Measurements from ENCODE around the gene SUPT20H. TPM values are rescaled to one million over a fixed set of nuclear protein-coding genes. Genes with fewer than 3 reads are reported as not detected.
"Not testable (repeated sequence)": the region's sequence is repeated elsewhere in the genome, so short reads cannot be mapped to it uniquely, and the experiment has no call there.

The SUPT20H gene
- total RNA-seq, 1 donor from 2014 or later, result 59.2 TPM

- DNase-seq (ENCODE audit: low read depth), result peak; percentile 45
Observed at GRCh38 chr13:37070145-37070695, 10.7 kb upstream of the SUPT20H start.

GRCh38 chr13:37069597-37070103 lies 10.2 kb upstream of the SUPT20H start:
- no peak for DNase-seq (ENCODE audit: low read depth)

- no peak for DNase-seq (ENCODE audit: low read depth)
Observed at GRCh38 chr13:37068962-37069361, 9.5 kb upstream of the SUPT20H start.

GRCh38 chr13:37067874-37068273 lies 8.4 kb upstream of the SUPT20H start:
- no peak for DNase-seq (ENCODE audit: low read depth)

GRCh38 chr13:37065890-37066526 lies 6.5 kb upstream of the SUPT20H start:
- no peak for DNase-seq (ENCODE audit: low read depth)

- DNase-seq (ENCODE audit: low read depth), result no peak
Observed at GRCh38 chr13:37059848-37060192, 332 bp upstream of the SUPT20H start.

GRCh38 chr13:37056228-37056627 lies 3.3 kb downstream of the SUPT20H start:
- DNase-seq (ENCODE audit: low read depth), result not testable (repeated sequence)

GRCh38 chr13:37053111-37053510 lies 6.4 kb downstream of the SUPT20H start:
- not testable (repeated sequence) for DNase-seq (ENCODE audit: low read depth)

- DNase-seq (ENCODE audit: low read depth), result no peak
Observed at GRCh38 chr13:37049810-37050209, 9.7 kb downstream of the SUPT20H start.

GRCh38 chr13:37047846-37048245 lies 11.6 kb downstream of the SUPT20H start:
- DNase-seq (ENCODE audit: low read depth), result no peak

GRCh38 chr13:37047032-37047431 lies 12.5 kb downstream of the SUPT20H start:
- DNase-seq (ENCODE audit: low read depth), result no peak

GRCh38 chr13:37046062-37046461 lies 13.4 kb downstream of the SUPT20H start:
- DNase-seq (ENCODE audit: low read depth), result no peak

- DNase-seq (ENCODE audit: low read depth), result no peak
Observed at GRCh38 chr13:37040789-37041188, 18.7 kb downstream of the SUPT20H start.

GRCh38 chr13:37039896-37040295 lies 19.6 kb downstream of the SUPT20H start:
- no peak for DNase-seq (ENCODE audit: low read depth)

GRCh38 chr13:37037241-37037640 lies 22.2 kb downstream of the SUPT20H start:
- DNase-seq (ENCODE audit: low read depth), result no peak

- peak; percentile 6 for DNase-seq (ENCODE audit: low read depth)
Observed at GRCh38 chr13:37029617-37030016, 29.9 kb downstream of the SUPT20H start.

GRCh38 chr13:37027639-37028038 lies 31.8 kb downstream of the SUPT20H start:
- DNase-seq (ENCODE audit: low read depth), result no peak

GRCh38 chr13:37026771-37027170 lies 32.7 kb downstream of the SUPT20H start:
- no peak for DNase-seq (ENCODE audit: low read depth)

GRCh38 chr13:37023871-37024270 lies 35.6 kb downstream of the SUPT20H start:
- DNase-seq (ENCODE audit: low read depth), result peak; percentile 82

- DNase-seq (ENCODE audit: low read depth), result no peak
Observed at GRCh38 chr13:37014609-37015008, 44.9 kb downstream of the SUPT20H start.

GRCh38 chr13:37011788-37012187 lies 47.7 kb downstream of the SUPT20H start:
- no peak for DNase-seq (ENCODE audit: low read depth)

GRCh38 chr13:37011002-37011401 lies 48.5 kb downstream of the SUPT20H start:
- no peak for DNase-seq (ENCODE audit: low read depth)

- no peak for DNase-seq (ENCODE audit: low read depth)
Observed at GRCh38 chr13:37010424-37010823, 49.1 kb downstream of the SUPT20H start.

Measured in myocyte (in vitro differentiated cells).